ENCODE results near the gene CDC45.
A peak's percentile ranks its signal among the peaks of the same experiment; 100 is the strongest.
"Not testable (repeated sequence)": the region's sequence is repeated elsewhere in the genome, so short reads cannot be mapped to it uniquely, and the experiment has no call there.

Gene CDC45

DNA sequence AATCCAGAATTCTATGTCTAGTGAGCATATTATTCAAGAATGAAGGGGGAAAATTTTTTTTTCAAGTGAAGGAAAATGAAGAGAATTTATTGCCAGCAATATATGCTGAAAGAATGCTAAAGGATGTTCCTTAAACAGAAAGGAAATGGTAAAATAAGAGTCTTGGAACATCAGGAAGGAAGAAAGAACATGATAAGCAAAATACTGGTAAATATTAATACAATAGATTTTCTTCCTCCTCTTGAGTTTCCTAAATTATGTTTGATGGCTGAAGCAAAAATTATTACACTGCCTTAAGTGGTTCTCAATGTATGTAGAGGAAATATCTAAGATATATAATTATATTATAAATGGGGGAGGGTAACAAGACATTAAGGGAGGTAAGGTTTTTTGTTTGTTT is 54.1 kb downstream of the CDC45 start:
- Histone ChIP-seq H3K27me3 (ENCODE audit: control insufficient read depth, insufficient read depth, low read length) (no peaks in the 10 kb centered on the region), H3K9me3 (ENCODE audit: control insufficient read depth, low read length) (no peaks in the 10 kb centered on the region), H3K36me3 (ENCODE audit: control insufficient read depth, insufficient read depth, low read length) (no peaks in the 10 kb centered on the region), H3K4me1 (ENCODE audit: control insufficient read depth, insufficient read depth, low read length) (no peaks in the 10 kb centered on the region), H3K9ac (ENCODE audit: low read length) (no peak overlapping the region), H3K4me3 (ENCODE audit: low read length) (no peak overlapping the region)

DNA sequence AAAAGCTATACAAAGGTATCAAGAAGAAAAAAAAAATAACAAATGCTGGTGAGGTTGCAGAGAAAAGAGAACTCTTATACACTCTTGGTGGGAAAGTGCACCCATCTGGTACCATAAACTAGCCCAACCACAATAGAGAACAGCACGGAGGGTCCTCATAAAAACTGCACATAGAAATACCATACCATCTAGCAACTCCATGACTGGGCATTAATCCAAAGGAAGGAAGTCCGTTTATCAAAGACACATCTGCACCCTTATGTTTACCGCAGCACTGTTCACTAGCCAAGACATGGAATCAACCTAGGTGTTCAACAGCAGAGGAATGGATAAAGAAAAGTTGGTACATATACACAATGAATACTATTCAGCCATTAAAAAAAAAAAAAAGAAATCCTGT is 55.3 kb downstream of the CDC45 start:
- Histone ChIP-seq H3K4me3 (ENCODE audit: low read length) (no peak overlapping the region), H3K27me3 (ENCODE audit: control insufficient read depth, insufficient read depth, low read length) (no peaks in the 10 kb centered on the region), H3K9me3 (ENCODE audit: control insufficient read depth, low read length) (no peaks in the 10 kb centered on the region), H3K36me3 (ENCODE audit: control insufficient read depth, insufficient read depth, low read length) (no peaks in the 10 kb centered on the region), H3K4me1 (ENCODE audit: control insufficient read depth, insufficient read depth, low read length) (no peaks in the 10 kb centered on the region), H3K9ac (ENCODE audit: low read length) (no peak overlapping the region)

DNA sequence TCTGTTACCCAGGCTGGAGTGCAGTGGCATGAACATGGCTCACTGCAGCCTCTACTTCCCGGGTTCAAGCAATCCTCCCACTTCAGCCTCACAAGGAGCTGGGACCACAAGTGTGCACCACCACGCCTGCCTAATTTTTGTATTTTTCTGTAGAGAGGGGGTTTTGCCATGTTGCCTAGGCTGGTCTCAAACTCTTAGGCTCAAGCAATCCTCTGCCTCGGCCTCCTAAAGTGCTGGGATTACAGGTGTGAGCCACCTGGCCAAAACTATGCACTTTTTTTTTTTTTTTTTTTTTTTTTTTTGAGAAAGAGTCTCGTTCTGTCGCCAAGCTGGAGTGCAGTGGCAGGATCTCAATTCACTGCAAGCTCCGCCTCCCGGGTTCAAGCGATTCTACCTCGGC is 56.8 kb downstream of the CDC45 start:
- Histone ChIP-seq H3K9ac (ENCODE audit: low read length) (no peak overlapping the region), H3K36me3 (ENCODE audit: control insufficient read depth, insufficient read depth, low read length) (no peaks in the 10 kb centered on the region), H3K4me1 (ENCODE audit: control insufficient read depth, insufficient read depth, low read length) (no peaks in the 10 kb centered on the region), H3K4me3 (ENCODE audit: low read length) (no peak overlapping the region), H3K9me3 (ENCODE audit: control insufficient read depth, low read length) (no peaks in the 10 kb centered on the region), H3K27me3 (ENCODE audit: control insufficient read depth, insufficient read depth, low read length) (no peaks in the 10 kb centered on the region)

DNA sequence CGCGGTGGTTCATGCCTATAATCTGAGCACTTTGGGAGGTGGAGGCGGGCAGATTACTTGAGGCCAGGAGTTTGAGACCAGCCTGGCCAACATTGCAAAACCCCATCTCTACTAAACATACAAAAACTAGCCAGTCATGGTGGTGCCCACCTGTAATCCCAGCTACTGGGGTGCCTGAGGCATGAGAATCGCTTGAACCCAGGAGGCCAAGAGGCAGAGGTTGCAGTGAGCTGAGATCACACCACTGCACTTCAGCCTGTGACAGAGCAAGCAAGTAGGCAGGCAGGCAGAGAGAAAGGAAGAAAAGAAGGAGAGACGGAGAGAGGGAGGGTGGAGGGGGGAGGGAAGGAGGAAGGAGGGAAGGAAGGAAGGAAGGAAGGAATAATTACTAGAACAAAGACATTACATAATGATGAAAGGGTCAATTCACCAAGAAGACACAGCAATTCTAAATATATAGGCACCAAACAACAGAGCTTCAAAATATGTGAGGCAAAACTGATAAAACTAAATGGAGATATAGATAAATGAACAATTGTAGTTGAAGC is 58.3 kb downstream of the CDC45 start:
- H3K4me3 ChIP-seq (ENCODE audit: low read length): no peak overlapping the region
- H3K9me3 ChIP-seq (ENCODE audit: control insufficient read depth, low read length): no peaks in the 10 kb centered on the region
- H3K27me3 ChIP-seq (ENCODE audit: control insufficient read depth, insufficient read depth, low read length): no peaks in the 10 kb centered on the region
- H3K9ac ChIP-seq (ENCODE audit: low read length): no peak overlapping the region
- no peaks in the 10 kb centered on the region for H3K36me3 ChIP-seq (ENCODE audit: control insufficient read depth, insufficient read depth, low read length)
- no peaks in the 10 kb centered on the region for H3K4me1 ChIP-seq (ENCODE audit: control insufficient read depth, insufficient read depth, low read length)

DNA sequence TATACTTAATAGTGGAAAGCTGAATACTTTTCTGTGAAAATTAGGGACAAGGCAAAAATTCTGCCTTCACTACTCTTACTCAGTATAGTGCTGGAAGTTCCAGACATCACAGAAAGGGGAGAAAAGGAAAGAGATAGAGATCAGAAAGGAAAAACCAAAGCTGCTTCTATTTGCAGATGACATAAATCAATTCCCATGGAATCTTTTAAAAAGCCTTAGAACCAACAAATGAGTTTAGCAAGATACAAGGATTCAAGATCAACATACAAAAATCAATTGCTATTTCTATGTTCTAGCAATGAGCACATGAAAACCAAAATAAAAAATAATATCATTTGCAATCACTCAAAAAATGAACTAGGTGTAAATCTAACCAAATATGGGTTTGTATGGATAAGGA is 60.7 kb downstream of the CDC45 start:
- H3K4me1 ChIP-seq (ENCODE audit: control insufficient read depth, insufficient read depth, low read length): peaks cover 16% of the 10 kb centered on the region
- H3K27me3 ChIP-seq (ENCODE audit: control insufficient read depth, insufficient read depth, low read length): no peaks in the 10 kb centered on the region
- no peak overlapping the region for H3K4me3 ChIP-seq (ENCODE audit: low read length)
- H3K9me3 ChIP-seq (ENCODE audit: control insufficient read depth, low read length): no peaks in the 10 kb centered on the region
- H3K36me3 ChIP-seq (ENCODE audit: control insufficient read depth, insufficient read depth, low read length): no peaks in the 10 kb centered on the region
- H3K9ac ChIP-seq (ENCODE audit: low read length): no peak overlapping the region

DNA sequence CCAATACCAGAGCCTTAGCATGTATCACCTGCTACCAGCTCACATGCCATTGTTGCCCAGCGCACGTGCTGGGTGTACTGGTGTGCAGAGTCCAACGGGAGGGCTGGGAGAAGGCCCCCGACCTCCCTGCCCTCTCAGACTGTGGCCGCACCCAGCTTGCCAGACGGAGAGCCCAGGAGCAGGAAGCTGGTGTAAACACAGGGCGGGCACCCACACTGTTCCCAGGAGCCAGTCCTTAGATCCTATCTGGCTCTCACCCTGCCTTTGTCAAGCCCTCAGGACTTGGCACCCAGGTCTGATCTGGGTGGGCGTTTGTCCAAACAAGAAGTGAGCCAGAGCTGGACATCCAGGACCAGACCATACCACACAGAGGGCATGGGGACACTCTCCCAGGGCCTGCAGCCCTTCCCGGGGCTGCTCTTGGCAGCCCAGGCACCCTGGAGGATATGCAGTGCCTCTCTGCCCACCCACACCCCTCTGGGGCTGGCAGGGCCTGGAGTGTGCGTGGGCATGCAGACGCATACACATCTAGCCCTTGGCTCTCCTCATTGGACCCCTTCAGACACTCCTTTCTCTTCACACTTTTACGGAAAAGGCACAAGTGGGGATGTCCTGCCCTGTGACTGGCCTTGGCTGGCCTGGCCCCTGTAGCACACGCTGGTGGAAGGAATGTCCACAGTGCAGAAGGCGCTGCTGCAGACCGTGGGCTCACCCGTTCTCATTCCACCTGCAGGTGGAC is 64.4 kb downstream of the CDC45 start:
- Histone ChIP-seq H3K27me3 (ENCODE audit: control insufficient read depth, insufficient read depth, low read length) (no peaks in the 10 kb centered on the region), H3K4me1 (ENCODE audit: control insufficient read depth, insufficient read depth, low read length) (peaks cover 16% of the 10 kb centered on the region), H3K36me3 (ENCODE audit: control insufficient read depth, insufficient read depth, low read length) (no peaks in the 10 kb centered on the region), H3K4me3 (ENCODE audit: low read length) (no peak overlapping the region), H3K9me3 (ENCODE audit: control insufficient read depth, low read length) (no peaks in the 10 kb centered on the region), H3K9ac (ENCODE audit: low read length) (peak overlapping the region; percentile 8)

DNA sequence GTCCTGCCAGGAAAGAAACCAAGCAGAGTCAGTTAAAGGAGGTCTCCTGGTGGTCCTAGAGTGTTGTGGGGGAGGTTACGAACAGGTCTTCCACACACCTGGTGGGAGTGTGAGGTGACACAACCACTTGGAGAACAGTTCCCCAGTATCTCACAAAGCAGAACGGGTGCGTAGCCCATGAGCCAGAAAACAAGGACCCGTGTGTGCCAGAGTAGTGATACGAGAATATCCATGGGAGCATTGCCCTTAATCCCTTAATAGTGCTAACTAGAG is 66.2 kb downstream of the CDC45 start:
- no peaks in the 10 kb centered on the region for H3K9me3 ChIP-seq (ENCODE audit: control insufficient read depth, low read length)
- H3K27me3 ChIP-seq (ENCODE audit: control insufficient read depth, insufficient read depth, low read length): no peaks in the 10 kb centered on the region
- H3K4me3 ChIP-seq (ENCODE audit: low read length): no peak overlapping the region
- no peak overlapping the region for H3K9ac ChIP-seq (ENCODE audit: low read length)
- peaks cover 16% of the 10 kb centered on the region for H3K4me1 ChIP-seq (ENCODE audit: control insufficient read depth, insufficient read depth, low read length)
- no peaks in the 10 kb centered on the region for H3K36me3 ChIP-seq (ENCODE audit: control insufficient read depth, insufficient read depth, low read length)

DNA sequence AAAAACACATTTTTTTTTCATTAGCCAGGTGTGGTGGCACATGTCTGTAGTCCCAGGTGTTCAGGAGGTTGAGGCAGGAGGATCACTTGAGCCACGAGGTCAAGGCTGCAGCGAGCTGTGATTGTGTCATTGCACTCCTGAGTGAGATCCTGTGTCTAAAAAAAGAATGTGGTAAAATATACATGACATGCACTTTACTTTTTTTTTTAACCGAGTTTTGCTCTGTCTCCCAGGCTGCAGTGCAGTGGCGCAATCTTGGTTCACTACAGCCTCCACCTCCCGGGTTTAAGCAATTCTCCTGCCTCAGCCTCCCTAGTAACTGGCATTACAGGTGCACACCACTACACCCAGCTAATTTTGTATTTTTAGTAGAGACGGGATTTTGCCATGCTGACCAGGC is 67.0 kb downstream of the CDC45 start:
- H3K27me3 ChIP-seq (ENCODE audit: control insufficient read depth, insufficient read depth, low read length): no peaks in the 10 kb centered on the region
- H3K36me3 ChIP-seq (ENCODE audit: control insufficient read depth, insufficient read depth, low read length): no peaks in the 10 kb centered on the region
- H3K4me1 ChIP-seq (ENCODE audit: control insufficient read depth, insufficient read depth, low read length): peaks cover 16% of the 10 kb centered on the region
- no peaks in the 10 kb centered on the region for H3K9me3 ChIP-seq (ENCODE audit: control insufficient read depth, low read length)
- H3K9ac ChIP-seq (ENCODE audit: low read length): no peak overlapping the region
- no peak overlapping the region for H3K4me3 ChIP-seq (ENCODE audit: low read length)

DNA sequence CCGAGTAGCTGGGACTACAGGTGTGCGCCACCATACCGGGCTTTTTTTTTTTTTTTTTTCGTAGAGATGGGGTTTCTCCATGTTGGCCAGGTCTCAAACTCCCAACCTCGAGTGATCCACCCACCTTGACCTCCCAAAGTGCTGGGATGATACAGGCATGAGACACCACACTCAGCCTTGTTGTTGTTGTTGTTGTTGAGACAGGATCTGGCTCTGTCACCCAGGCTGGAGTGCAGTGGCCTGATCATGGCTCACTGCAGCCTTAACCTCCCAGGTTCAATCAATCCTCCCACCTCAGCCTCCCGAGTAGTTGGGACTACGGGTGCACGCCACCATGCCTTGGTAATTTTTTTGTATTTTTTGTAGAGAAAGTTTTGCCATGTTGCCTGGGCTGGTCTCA is 67.9 kb downstream of the CDC45 start:
- Histone ChIP-seq H3K27me3 (ENCODE audit: control insufficient read depth, insufficient read depth, low read length) (no peaks in the 10 kb centered on the region), H3K4me1 (ENCODE audit: control insufficient read depth, insufficient read depth, low read length) (peaks cover 16% of the 10 kb centered on the region), H3K9ac (ENCODE audit: low read length) (no peak overlapping the region), H3K4me3 (ENCODE audit: low read length) (no peak overlapping the region), H3K9me3 (ENCODE audit: control insufficient read depth, low read length) (no peaks in the 10 kb centered on the region), H3K36me3 (ENCODE audit: control insufficient read depth, insufficient read depth, low read length) (no peaks in the 10 kb centered on the region)

DNA sequence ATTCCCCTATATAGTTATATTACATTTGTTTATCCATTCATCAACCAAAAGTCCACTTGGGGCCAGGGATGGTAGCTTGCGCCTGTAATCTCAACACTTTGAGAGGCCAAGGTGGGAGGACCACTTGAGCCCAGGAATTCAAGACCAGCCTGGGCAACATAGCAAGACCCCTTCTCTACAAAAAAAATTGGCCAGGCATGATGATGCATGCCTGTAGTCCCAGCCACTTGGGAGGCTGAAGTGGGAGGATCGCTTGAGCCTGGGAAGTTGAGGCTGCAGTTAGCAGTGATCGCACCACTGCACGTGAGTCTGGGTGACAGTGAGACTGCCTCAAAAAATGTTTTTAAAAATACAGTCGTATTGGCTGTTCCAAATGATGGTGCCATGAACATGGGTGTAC is 68.7 kb downstream of the CDC45 start:
- not testable (repeated sequence) for H3K9ac ChIP-seq (ENCODE audit: low read length); H3K36me3 ChIP-seq (ENCODE audit: control insufficient read depth, insufficient read depth, low read length); H3K9me3 ChIP-seq (ENCODE audit: control insufficient read depth, low read length); H3K4me3 ChIP-seq (ENCODE audit: low read length); H3K27me3 ChIP-seq (ENCODE audit: control insufficient read depth, insufficient read depth, low read length)
- H3K4me1 ChIP-seq (ENCODE audit: control insufficient read depth, insufficient read depth, low read length): peaks cover 15% of the 10 kb centered on the region

DNA sequence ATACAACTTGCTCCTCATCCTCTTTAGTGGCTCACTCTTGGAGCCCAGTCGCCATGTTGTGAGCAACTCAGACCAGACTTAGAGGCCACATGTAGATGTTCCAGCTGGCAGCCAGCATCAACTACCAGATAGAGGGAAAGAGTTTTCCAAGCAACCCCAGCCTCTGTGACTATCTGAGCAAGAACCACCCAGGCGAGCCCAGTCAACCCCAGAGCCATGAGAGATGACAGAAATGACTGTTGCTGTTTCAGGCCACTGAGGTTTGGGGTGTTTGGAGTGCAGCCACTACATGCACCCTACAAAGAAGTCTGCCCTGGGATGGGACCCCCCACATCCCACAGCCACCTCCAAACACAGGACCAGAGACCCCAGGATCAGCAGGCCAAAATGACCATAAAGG is 69.2 kb downstream of the CDC45 start:
- Histone ChIP-seq H3K36me3 (ENCODE audit: control insufficient read depth, insufficient read depth, low read length) (no peaks in the 10 kb centered on the region), H3K4me1 (ENCODE audit: control insufficient read depth, insufficient read depth, low read length) (peaks cover 9% of the 10 kb centered on the region), H3K27me3 (ENCODE audit: control insufficient read depth, insufficient read depth, low read length) (no peaks in the 10 kb centered on the region), H3K9me3 (ENCODE audit: control insufficient read depth, low read length) (no peaks in the 10 kb centered on the region), H3K9ac (ENCODE audit: low read length) (no peak overlapping the region), H3K4me3 (ENCODE audit: low read length) (no peak overlapping the region)

DNA sequence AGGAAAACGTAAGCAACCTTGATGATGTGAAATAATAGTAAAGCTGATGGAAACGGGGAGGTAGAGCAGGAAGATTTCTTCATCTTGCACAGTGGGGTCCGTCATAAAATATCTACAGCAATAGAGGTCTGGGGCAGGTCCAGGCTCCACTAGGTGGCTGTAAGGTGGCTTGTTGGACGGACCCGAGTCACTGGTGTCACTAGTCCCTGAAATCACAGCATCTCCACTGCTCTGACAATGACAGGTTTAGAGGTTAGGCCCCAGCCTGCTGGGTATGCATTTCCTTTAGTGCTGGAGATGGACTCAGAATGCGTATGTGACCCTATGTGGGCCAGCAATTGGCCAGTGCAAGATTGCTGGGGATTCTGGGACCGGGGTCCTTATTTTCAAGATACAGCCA is 69.7 kb downstream of the CDC45 start:
- no peak overlapping the region for H3K9ac ChIP-seq (ENCODE audit: low read length)
- no peak overlapping the region for H3K4me3 ChIP-seq (ENCODE audit: low read length)
- H3K36me3 ChIP-seq (ENCODE audit: control insufficient read depth, insufficient read depth, low read length): no peaks in the 10 kb centered on the region
- no peaks in the 10 kb centered on the region for H3K9me3 ChIP-seq (ENCODE audit: control insufficient read depth, low read length)
- H3K4me1 ChIP-seq (ENCODE audit: control insufficient read depth, insufficient read depth, low read length): peaks cover 5% of the 10 kb centered on the region
- H3K27me3 ChIP-seq (ENCODE audit: control insufficient read depth, insufficient read depth, low read length): no peaks in the 10 kb centered on the region

DNA sequence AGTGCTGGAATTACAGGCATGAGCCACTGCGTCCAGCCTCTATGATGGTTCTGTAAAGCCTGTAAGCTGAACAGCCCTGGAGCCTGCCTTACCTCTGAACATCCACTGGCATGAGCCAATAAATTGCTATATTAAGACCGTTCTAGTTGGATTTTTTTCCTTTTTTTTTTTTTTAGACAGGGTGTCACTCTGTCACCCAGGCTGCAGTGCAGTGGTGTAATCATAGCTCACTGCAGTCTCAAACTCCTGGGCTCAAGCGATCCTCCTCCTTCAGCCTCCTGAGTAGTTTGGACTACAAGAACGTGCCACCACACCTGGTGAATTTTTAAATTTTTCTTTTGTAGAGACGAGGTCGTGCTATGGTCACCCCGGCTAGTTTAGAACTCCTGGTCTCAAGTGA is 70.7 kb downstream of the CDC45 start:
- H3K4me1 ChIP-seq (ENCODE audit: control insufficient read depth, insufficient read depth, low read length): peaks cover 3% of the 10 kb centered on the region

More for the DNA sequence above, 70.7 kb downstream of the CDC45 start:
- H3K9ac ChIP-seq (ENCODE audit: low read length): no peak overlapping the region
- no peak overlapping the region for H3K4me3 ChIP-seq (ENCODE audit: low read length)
- no peaks in the 10 kb centered on the region for H3K9me3 ChIP-seq (ENCODE audit: control insufficient read depth, low read length)
- H3K36me3 ChIP-seq (ENCODE audit: control insufficient read depth, insufficient read depth, low read length): no peaks in the 10 kb centered on the region
- no peaks in the 10 kb centered on the region for H3K27me3 ChIP-seq (ENCODE audit: control insufficient read depth, insufficient read depth, low read length)
